Right atrium auricular region (tissue), 2 donors: Measurements from ENCODE around the gene FGF18. TPM values are rescaled to one million over a fixed set of nuclear protein-coding genes. Genes with fewer than 3 reads are reported as not detected.

Experiments used
- DNase-seq: peaks from one replicate; pipeline ENCODE4 v3.0.0-alpha.2; 2019; ENCODE audit warnings: low spot score
- H3K27ac ChIP-seq, 2 donors: fragments of 200-600 bp; sonication (generic); 1 replicate in 1 of 2; 2 replicates in 1 of 2; pipeline ENCODE4 v1.5.1; 2016 to 2019
- H3K27me3 ChIP-seq, 2 donors: fragments of 200-600 bp; sonication (generic); one replicate each; pipeline versions ENCODE4 v1.5.1 to v1.6.0; 2017 to 2019
- H3K36me3 ChIP-seq: fragments of 200-600 bp; sonication (generic); one replicate; pipeline ENCODE4 v1.5.1; 2016
- H3K4me1 ChIP-seq, 2 donors: fragments of 200-600 bp; sonication (generic); one replicate each; pipeline versions ENCODE4 v1.5.1 to v1.6.0; 2017 to 2019
- H3K4me3 ChIP-seq, 2 donors: fragments of 200-600 bp; sonication (generic); 1 replicate in 1 of 2; 2 replicates in 1 of 2; pipeline ENCODE4 v1.5.1; 2017 to 2019; ENCODE audit warnings: mild to moderate bottlenecking in 1 of 2, moderate library complexity in 1 of 2
- H3K9me3 ChIP-seq, 2 donors: fragments of 200-600 bp; sonication (generic); one replicate each; pipeline ENCODE4 v1.5.1; 2019
- CTCF ChIP-seq, 2 donors: fragments of 200-600 bp; sonication (generic); IDR thresholded peaks; one replicate each; pipeline ENCODE4 v1.5.1; 2019; ENCODE audit warnings: antibody characterized with exemption in 2 of 2
- total RNA-seq, 2 donors: library from RNA; depleted of rRNA; stranded (reverse); fragments of >200 nt; gene quantifications; one replicate each; pipeline ENCODE4 v1.1.0, GENCODE V29; 2016

The FGF18 gene
- total RNA-seq, 2 donors from 2014 or later, result 2.2 to 2.7 TPM

GRCh38 chr5:171437286-171437821 is 17.9 kb downstream of the FGF18 start:
- TF ChIP-seq CTCF (IDR thresholded peaks at IDR 0.05), result no peak
- peaks cover 0 to 23% of the 10 kb centered on the region in 2 donors for H3K4me1 ChIP-seq
- no peak overlapping the region for H3K27ac ChIP-seq
- H3K9me3 ChIP-seq, result no peaks in the 10 kb centered on the region
- no peaks in the 10 kb centered on the region for H3K36me3 ChIP-seq
- DNase-seq, result no peak
- no peaks in the 10 kb centered on the region for H3K27me3 ChIP-seq
- no peak overlapping the region for H3K4me3 ChIP-seq

GRCh38 chr5:171438738-171439137 is 19.3 kb downstream of the FGF18 start:
- no peak for DNase-seq
- Histone ChIP-seq H3K4me1 (peaks cover 0 to 25% of the 10 kb centered on the region in 2 donors), H3K4me3 (no peak overlapping the region), H3K27me3 (no peaks in the 10 kb centered on the region), H3K27ac (no peak overlapping the region), H3K9me3 (no peaks in the 10 kb centered on the region), H3K36me3 (no peaks in the 10 kb centered on the region)
- no peak for TF ChIP-seq CTCF (IDR thresholded peaks at IDR 0.05)

GRCh38 chr5:171441246-171441791 is 21.9 kb downstream of the FGF18 start:
- H3K36me3 ChIP-seq, result no peaks in the 10 kb centered on the region
- peaks cover 0 to 35% of the 10 kb centered on the region in 2 donors for H3K4me1 ChIP-seq
- no peak overlapping the region for H3K4me3 ChIP-seq
- H3K27ac ChIP-seq, result no peak overlapping the region
- DNase-seq, result no peak
- no peak for TF ChIP-seq CTCF (IDR thresholded peaks at IDR 0.05)
- no peaks in the 10 kb centered on the region for H3K9me3 ChIP-seq
- H3K27me3 ChIP-seq, result no peaks in the 10 kb centered on the region

GRCh38 chr5:171442287-171443042 is 23.0 kb downstream of the FGF18 start:
- no peak for DNase-seq
- H3K27ac ChIP-seq, result no peak overlapping the region

GRCh38 chr5:171444582-171444981 is 25.1 kb downstream of the FGF18 start:
- Histone ChIP-seq H3K27ac (no peak overlapping the region), H3K4me1 (peaks cover 0 to 29% of the 10 kb centered on the region in 2 donors)
- no peak for DNase-seq

More at GRCh38 chr5:171442287-171443042, 23.0 kb downstream of the FGF18 start:
- Histone ChIP-seq H3K4me1 (peaks cover 0 to 36% of the 10 kb centered on the region in 2 donors), H3K9me3 (no peaks in the 10 kb centered on the region), H3K27me3 (no peaks in the 10 kb centered on the region), H3K36me3 (no peaks in the 10 kb centered on the region), H3K4me3 (no peak overlapping the region)
- no peak for TF ChIP-seq CTCF (IDR thresholded peaks at IDR 0.05)

More at GRCh38 chr5:171444582-171444981, 25.1 kb downstream of the FGF18 start:
- Histone ChIP-seq H3K4me3 (no peak overlapping the region), H3K9me3 (no peaks in the 10 kb centered on the region), H3K27me3 (no peaks in the 10 kb centered on the region), H3K36me3 (no peaks in the 10 kb centered on the region)
- TF ChIP-seq CTCF (IDR thresholded peaks at IDR 0.05), result no peak
